ENCODE data around the gene GRID1.

GRCh38 chr10:85983051-85983450 lies 383.5 kb downstream of the GRID1 start:
- TF ChIP-seq, protein P1, sequence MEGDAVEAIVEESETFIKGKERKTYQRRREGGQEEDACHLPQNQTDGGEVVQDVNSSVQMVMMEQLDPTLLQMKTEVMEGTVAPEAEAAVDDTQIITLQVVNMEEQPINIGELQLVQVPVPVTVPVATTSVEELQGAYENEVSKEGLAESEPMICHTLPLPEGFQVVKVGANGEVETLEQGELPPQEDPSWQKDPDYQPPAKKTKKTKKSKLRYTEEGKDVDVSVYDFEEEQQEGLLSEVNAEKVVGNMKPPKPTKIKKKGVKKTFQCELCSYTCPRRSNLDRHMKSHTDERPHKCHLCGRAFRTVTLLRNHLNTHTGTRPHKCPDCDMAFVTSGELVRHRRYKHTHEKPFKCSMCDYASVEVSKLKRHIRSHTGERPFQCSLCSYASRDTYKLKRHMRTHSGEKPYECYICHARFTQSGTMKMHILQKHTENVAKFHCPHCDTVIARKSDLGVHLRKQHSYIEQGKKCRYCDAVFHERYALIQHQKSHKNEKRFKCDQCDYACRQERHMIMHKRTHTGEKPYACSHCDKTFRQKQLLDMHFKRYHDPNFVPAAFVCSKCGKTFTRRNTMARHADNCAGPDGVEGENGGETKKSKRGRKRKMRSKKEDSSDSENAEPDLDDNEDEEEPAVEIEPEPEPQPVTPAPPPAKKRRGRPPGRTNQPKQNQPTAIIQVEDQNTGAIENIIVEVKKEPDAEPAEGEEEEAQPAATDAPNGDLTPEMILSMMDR (IDR thresholded peaks at IDR 0.05): no peak
- TF ChIP-seq POLR2A (IDR thresholded peaks at IDR 0.05): no peak

Data from lower leg skin (tissue), 3 donors.